GM12878 (cell line): ENCODE results near the gene SLIT1.

ENCODE experiments used
- CTCF ChIP-seq, 3 experiments: IDR thresholded peaks in 2 of 3; conservative IDR thresholded peaks in 1 of 3; 2 replicates each; pipeline ENCODE4 v1.5.1; 2011; ENCODE audit warnings: low read depth in 3 of 3, low read length in 3 of 3, mild to moderate bottlenecking in 3 of 3, control low read depth in 2 of 3, moderate library complexity in 2 of 3, inconsistent platforms in 1 of 3, mixed read lengths in 1 of 3; ENCODE audit not compliant: control insufficient read depth in 2 of 3, insufficient read depth in 1 of 3; ENCODE audit errors: extremely low read depth in 1 of 3
- HDAC6 ChIP-seq: fragments of 200-600 bp; sonication (generic); IDR thresholded peaks from one replicate; pipeline ENCODE4 v1.8.0; 2017; ENCODE audit warnings: antibody characterized with exemption; ENCODE audit not compliant: unreplicated experiment
- POLR2AphosphoS5 ChIP-seq: IDR thresholded peaks from 2 replicates; pipeline ENCODE4 v1.6.1; 2011; ENCODE audit warnings: mild to moderate bottlenecking, low read length, inconsistent platforms
- YY1 ChIP-seq: IDR thresholded peaks from 2 replicates; pipeline ENCODE4 v1.6.1; 2011; ENCODE audit warnings: low read depth, mild to moderate bottlenecking, low read length

GRCh38 chr10:97134983-97135382 is 50.8 kb downstream of the SLIT1 start:
- TF ChIP-seq YY1 (no peak), POLR2AphosphoS5 (no peak), CTCF (IDR thresholded peaks at IDR 0.05 in 2 of 3, conservative IDR thresholded peaks at IDR 0.05 in 1 of 3; ENCODE audit: control insufficient read depth in 2 of 3, extremely low read depth in 1 of 3, insufficient read depth in 1 of 3, low read depth in 3 of 3, low read length in 3 of 3) (no peak), HDAC6 (no peak)
